B cell (primary cell): ENCODE data around the gene TFCP2. TPM values are rescaled to one million over a fixed set of nuclear protein-coding genes. Genes with fewer than 3 reads are reported as not detected.

Experiments
- ATAC-seq: fragments of 200-7000 bp; cut with Tn5 transposase; one replicate; pipeline ENCODE4 v1.10.0; 2021; ENCODE audit warnings: low read depth, mild to moderate bottlenecking, moderate number of reproducible peaks, moderate library complexity
- CTCF ChIA-PET: fragments of 350-600 bp; sonication (Branson Sonifier 250); formaldehyde crosslinking; loops from one replicate; lab custom pipeline; 2021; ENCODE audit warnings: antibody characterized with exemption, inconsistent platforms; lab: Charles Lee
- POLR2A ChIA-PET: fragments of 350-600 bp; sonication (Branson Sonifier 250); formaldehyde crosslinking; loops from one replicate; lab custom pipeline; 2021; ENCODE audit warnings: antibody characterized with exemption; lab: Charles Lee
- DNase-seq: peaks from one replicate; pipeline ENCODE4 v3.0.0; 2013
- H2AFZ ChIP-seq: 2 replicates; pipeline ENCODE4 v1.6.1; 2012; ENCODE audit warnings: mild to moderate bottlenecking, low read depth, low read length; ENCODE audit not compliant: insufficient read depth, poor library complexity, severe bottlenecking
- H3K27ac ChIP-seq, 2 donors: 1 replicate in 1 of 2; 2 replicates in 1 of 2; pipeline ENCODE4 v1.5.1; 2012 to 2013; ENCODE audit warnings: low read length in 2 of 2, mild to moderate bottlenecking in 2 of 2, moderate library complexity in 1 of 2
- H3K27me3 ChIP-seq, 4 experiments: fragments of 200-600 bp in 1 of 4; sonication (generic) in 1 of 4; replicated peaks in 1 of 4; 1 replicate in 2 of 4; 2 replicates in 2 of 4; pipeline versions ENCODE4 v1.6.1 to v1.7.0; 2013 to 2016; ENCODE audit warnings: low read length in 3 of 4, mild to moderate bottlenecking in 2 of 4, mixed read lengths in 1 of 4, moderate library complexity in 1 of 4; ENCODE audit not compliant: insufficient read depth in 4 of 4, control insufficient read depth in 3 of 4; ENCODE audit errors: control extremely low read depth in 1 of 4
- H3K36me3 ChIP-seq, 2 experiments: replicated peaks in 1 of 2; 1 replicate in 1 of 2; 2 replicates in 1 of 2; pipeline versions ENCODE4 v1.6.1 to v1.7.1; 2013; ENCODE audit warnings: low read length in 1 of 2; ENCODE audit not compliant: insufficient read depth in 2 of 2, control insufficient read depth in 1 of 2; ENCODE audit errors: control extremely low read depth in 1 of 2, extremely low read depth in 1 of 2
- H3K4me1 ChIP-seq, 2 donors: fragments of 200-600 bp in 1 of 2; sonication (generic) in 1 of 2; 1 replicate in 1 of 2; 2 replicates in 1 of 2; pipeline versions ENCODE4 v1.5.1 to v1.6.1; 2013 to 2017; ENCODE audit warnings: low read length in 2 of 2; ENCODE audit not compliant: control insufficient read depth in 2 of 2, insufficient read depth in 2 of 2
- H3K4me2 ChIP-seq: replicated peaks from 2 replicates; pipeline ENCODE3; 2012; ENCODE audit warnings: mild to moderate bottlenecking, low read depth, low read length; ENCODE audit not compliant: poor library complexity, severe bottlenecking
- H3K4me3 ChIP-seq, 5 experiments: fragments of 200-600 bp in 1 of 5; sonication (generic) in 1 of 5; 1 replicate in 3 of 5; 2 replicates in 2 of 5; pipeline versions ENCODE4 v1.5.1 to v1.7.0; 2011 to 2016; ENCODE audit warnings: low read length in 4 of 5, mild to moderate bottlenecking in 4 of 5, low read depth in 2 of 5, control low read depth in 1 of 5, moderate library complexity in 1 of 5; ENCODE audit not compliant: insufficient read depth in 1 of 5; ENCODE audit errors: control extremely low read depth in 1 of 5, extremely low read depth in 1 of 5
- H3K79me2 ChIP-seq: fragments of 200-600 bp; sonication (generic); one replicate; pipeline ENCODE4 v1.6.0; 2016; ENCODE audit warnings: low read length; ENCODE audit not compliant: control insufficient read depth, insufficient read depth
- H3K9ac ChIP-seq: fragments of 200-600 bp; sonication (generic); 2 replicates; pipeline ENCODE4 v1.6.1; 2017; ENCODE audit warnings: mild to moderate bottlenecking, low read length, moderate library complexity
- H3K9me3 ChIP-seq, 3 donors: one replicate each; pipeline versions ENCODE4 v1.6.1 to v1.7.1; 2013; ENCODE audit warnings: low read length in 2 of 3; ENCODE audit not compliant: control insufficient read depth in 2 of 3, insufficient read depth in 1 of 3; ENCODE audit errors: control extremely low read depth in 1 of 3
- H4K20me1 ChIP-seq: 2 replicates; pipeline ENCODE4 v1.6.0; 2012; ENCODE audit warnings: mild to moderate bottlenecking, low read length; ENCODE audit not compliant: insufficient read depth, control insufficient read depth, poor library complexity, severe bottlenecking
- H3K27ac Mint-ChIP-seq: one replicate; pipeline ENCODE4 v1.8.0; 2021; ENCODE audit warnings: mixed read lengths
- H3K27me3 Mint-ChIP-seq: one replicate; pipeline ENCODE4 v1.8.0; 2021; ENCODE audit warnings: mixed read lengths
- H3K4me1 Mint-ChIP-seq: one replicate; pipeline ENCODE4 v1.8.0; 2021; ENCODE audit warnings: mixed read lengths
- H3K4me3 Mint-ChIP-seq: one replicate; pipeline ENCODE4 v1.8.0; 2021; ENCODE audit warnings: mixed read lengths
- H3K9me3 Mint-ChIP-seq: one replicate; pipeline ENCODE4 v1.8.0; 2022; ENCODE audit warnings: mixed read lengths; ENCODE audit not compliant: insufficient read depth
- CTCF ChIP-seq: fragments of 200-600 bp; IDR thresholded peaks from one replicate; pipeline ENCODE4 v1.8.0; 2022; ENCODE audit warnings: antibody characterized with exemption, mild to moderate bottlenecking
- EZH2 ChIP-seq: IDR thresholded peaks from 2 replicates; pipeline ENCODE4 v1.6.1; 2012; ENCODE audit warnings: borderline replicate concordance, low read depth, mild to moderate bottlenecking, moderate library complexity, low read length; ENCODE audit not compliant: insufficient read depth, poor library complexity, severe bottlenecking
- WGBS: methylation state at CpG from one replicate; pipeline ENCODE4 v1.1.5; 2013; ENCODE audit warnings: missing lambda C conversion rate; ENCODE audit not compliant: insufficient coverage; 5-methylcytosine and 5-hydroxymethylcytosine counted together
- intact Hi-C: fragments of 100-400 bp; cut with micrococcal nuclease; formaldehyde crosslinking; loops from one replicate; pipeline ENCODE4 v1.10.0; 2022
- polyA plus RNA-seq: library from polyadenylated mRNA; depleted of rRNA; stranded (reverse); fragments of >200 nt; gene quantifications from 2 replicates; pipeline ENCODE4 v1.2.3, GENCODE V29; 2012
- total RNA-seq, 2 donors: library from RNA; stranded (reverse); fragments of 120-200 nt in 1 of 2; gene quantifications; 1 replicate in 1 of 2; 2 replicates in 1 of 2; pipeline versions ENCODE4 v1.2.3 to v1.2.4, GENCODE V29; 2013 to 2022

Gene TFCP2
- total and polyA plus RNA-seq, 2 donors (not counting 1 experiment from before 2014, with no cell fraction given) = 12.1 to 38.8 TPM

GRCh38 chr12:51051787-51052186 lies 121.1 kb downstream of the TFCP2 start:
- Histone ChIP-seq H4K20me1 (no peaks in the 10 kb centered on the region), H3K9ac (no peak overlapping the region), H3K4me2 (no peak overlapping the region), H3K36me3 (peaks cover 1 to 30% of the 10 kb centered on the region in 2 experiments), H3K9me3 (no peaks in the 10 kb centered on the region), H2AFZ (no peak overlapping the region), H3K27me3 (no peaks in the 10 kb centered on the region), H3K4me3 (no peak overlapping the region), H3K4me1 (peaks cover 18 to 22% of the 10 kb centered on the region in 2 donors), H3K27ac (no peak overlapping the region), H3K79me2 (peaks cover 7% of the 10 kb centered on the region)
- Mint-ChIP-seq H3K4me1 (peaks cover 26% of the 10 kb centered on the region), H3K9me3 (no peaks in the 10 kb centered on the region), H3K27ac (peak overlapping the region; percentile 0), H3K27me3 (no peaks in the 10 kb centered on the region), H3K4me3 (no peak overlapping the region)
- ATAC-seq = no peak
- no peak for DNase-seq
- POLR2A ChIA-PET = no interaction called here
- TF ChIP-seq CTCF (no peak), EZH2 (no peak)
- CTCF ChIA-PET = interaction anchor here (1.7 kb wide), 1 partner anchor 289 kb away, joined by 4 read pairs; no protein-coding TSS in a partner anchor
- intact Hi-C loops = no loop called here
- 45% methylated on average over 3 of the region's 4 CpGs for WGBS

- peaks cover 29% of the 10 kb centered on the region for H3K4me1 Mint-ChIP-seq
- Histone ChIP-seq H3K4me3 (peak overlapping the region in 1 of 5 experiments; percentile 75), H3K27me3 (no peaks in the 10 kb centered on the region), H3K79me2 (peaks cover 7% of the 10 kb centered on the region), H4K20me1 (no peaks in the 10 kb centered on the region), H3K27ac (no peak overlapping the region), H3K9me3 (no peaks in the 10 kb centered on the region), H3K9ac (no peak overlapping the region), H2AFZ (peak overlapping the region; percentile 93), H3K4me2 (peak overlapping the region; percentile 77), H3K36me3 (peaks cover 1 to 18% of the 10 kb centered on the region in 2 experiments), H3K4me1 (peaks cover 18 to 22% of the 10 kb centered on the region in 2 donors)
- no CpG with 5 or more reads among the region's 3 CpGs for WGBS
- H3K27me3 Mint-ChIP-seq = no peaks in the 10 kb centered on the region
- CTCF ChIA-PET = no interaction called here
- no peak for ATAC-seq
- peak overlapping the region; percentile 96 for H3K4me3 Mint-ChIP-seq
- H3K9me3 Mint-ChIP-seq = no peaks in the 10 kb centered on the region
- intact Hi-C loops = loop anchor here (2.0 to 5.0 kb wide), 3 partner anchors 273 to 483 kb away; partner anchors contain the start of genes ATF1 and BIN2
- TF ChIP-seq CTCF (no peak), EZH2 (no peak)
- POLR2A ChIA-PET = interaction anchor here (0.7 to 1.5 kb wide), 3 partner anchors 23 to 349 kb away, joined by 3 to 7 read pairs (median 4); partner anchors contain the start of gene CSRNP2
- H3K27ac Mint-ChIP-seq = no peak overlapping the region
- no peak for DNase-seq
Measured at GRCh38 chr12:51049525-51049924, 123.4 kb downstream of the TFCP2 start.
